Fibroblast of lung (primary cell): Measurements from ENCODE around the gene RANBP1. TPM values are rescaled to one million over a fixed set of nuclear protein-coding genes. Genes with fewer than 3 reads are reported as not detected.

Experiments
- DNase-seq, 2 donors: peaks; one replicate each; pipeline versions ENCODE4 v3.0.0 to v3.0.0-alpha.2; 2010; ENCODE audit warnings: low read depth in 2 of 2
- H2AFZ ChIP-seq: 2 replicates; pipeline ENCODE4 v1.5.1; 2012; ENCODE audit warnings: low read length, control low read depth, inconsistent platforms
- H3K27ac ChIP-seq: 2 replicates; pipeline ENCODE4 v1.5.1; 2011; ENCODE audit warnings: low read length, control low read depth; ENCODE audit not compliant: insufficient read depth
- H3K27me3 ChIP-seq: 2 replicates; pipeline ENCODE4 v1.5.1; 2011; ENCODE audit warnings: mild to moderate bottlenecking, low read length; ENCODE audit not compliant: control insufficient read depth, insufficient read depth
- H3K36me3 ChIP-seq: 2 replicates; pipeline ENCODE4 v1.5.1; 2011; ENCODE audit warnings: low read length; ENCODE audit not compliant: control insufficient read depth, insufficient read depth
- H3K4me1 ChIP-seq: 2 replicates; pipeline ENCODE4 v1.5.1; 2011; ENCODE audit warnings: low read length; ENCODE audit not compliant: control insufficient read depth, insufficient read depth; ENCODE audit errors: extremely low read depth
- H3K4me2 ChIP-seq: 2 replicates; pipeline ENCODE4 v1.5.1; 2011; ENCODE audit warnings: low read length, control low read depth; ENCODE audit not compliant: insufficient read depth; ENCODE audit errors: extremely low read depth
- H3K4me3 ChIP-seq, 4 experiments: fragments of 200-600 bp in 1 of 4; sonication (generic) in 1 of 4; replicated peaks in 1 of 4; 2 replicates each; pipeline ENCODE4 v1.5.1; 2011 to 2016; ENCODE audit warnings: low read length in 4 of 4, low read depth in 3 of 4, mild to moderate bottlenecking in 3 of 4, control low read depth in 2 of 4, inconsistent platforms in 1 of 4, mixed read lengths in 1 of 4; ENCODE audit not compliant: insufficient read depth in 1 of 4; ENCODE audit errors: control extremely low read depth in 1 of 4
- H3K79me2 ChIP-seq: 2 replicates; pipeline ENCODE4 v1.5.1; 2012; ENCODE audit warnings: mild to moderate bottlenecking, low read length, inconsistent platforms; ENCODE audit not compliant: control insufficient read depth, insufficient read depth
- H3K9ac ChIP-seq: 2 replicates; pipeline ENCODE4 v1.5.1; 2011; ENCODE audit warnings: mild to moderate bottlenecking, low read length, control low read depth; ENCODE audit not compliant: insufficient read depth
- H3K9me3 ChIP-seq: 2 replicates; pipeline ENCODE4 v1.5.1; 2012; ENCODE audit warnings: low read depth, low read length; ENCODE audit not compliant: control insufficient read depth, insufficient read depth
- H4K20me1 ChIP-seq: 2 replicates; pipeline ENCODE4 v1.5.1; 2011; ENCODE audit warnings: low read length; ENCODE audit not compliant: control insufficient read depth, insufficient read depth; ENCODE audit errors: extremely low read depth
- EZH2 ChIP-seq: IDR thresholded peaks from 2 replicates; pipeline ENCODE4 v1.5.1; 2012; ENCODE audit warnings: low read length, control low read depth, mild to moderate bottlenecking; ENCODE audit errors: missing control alignments
- polyA plus RNA-seq, 2 donors: library from polyadenylated mRNA; depleted of rRNA in 1 of 2; stranded (reverse) in 1 of 2; unstranded in 1 of 2; fragments of >200 nt; gene quantifications; 2 replicates each; pipeline ENCODE4 v1.2.1, GENCODE V29; 2011 to 2012; ENCODE audit warnings: missing spikeins in 1 of 2
- total RNA-seq: library from RNA; depleted of rRNA; stranded (reverse); fragments of >200 nt; gene quantifications from 2 replicates; pipeline ENCODE4 v1.2.1, GENCODE V29; 2014
- TF ChIP-seq, protein P1 (sequence below), 2 donors: IDR thresholded peaks in 1 of 2; conservative IDR thresholded peaks in 1 of 2; 1 replicate in 1 of 2; 2 replicates in 1 of 2; pipeline ENCODE4 v1.5.1; 2011 to 2012; ENCODE audit warnings: low read length in 2 of 2, control low read depth in 1 of 2, inconsistent platforms in 1 of 2, low read depth in 1 of 2, mild to moderate bottlenecking in 1 of 2

Gene RANBP1
- total and polyA plus RNA-seq, 2 donors (not counting 1 experiment from before 2014, with no cell fraction given): 88.5 to 178 TPM

GRCh38 chr22:20068640-20069039 is 47.3 kb upstream of the RANBP1 start:
- Histone ChIP-seq H3K4me3 (no peak overlapping the region), H3K9me3 (no peaks in the 10 kb centered on the region), H2AFZ (no peak overlapping the region), H3K79me2 (no peaks in the 10 kb centered on the region), H3K27ac (no peak overlapping the region), H3K9ac (no peak overlapping the region), H3K27me3 (no peaks in the 10 kb centered on the region), H4K20me1 (no peaks in the 10 kb centered on the region), H3K36me3 (no peaks in the 10 kb centered on the region), H3K4me1 (no peaks in the 10 kb centered on the region), H3K4me2 (no peak overlapping the region)
- TF ChIP-seq EZH2: no peak
- TF ChIP-seq, protein P1, sequence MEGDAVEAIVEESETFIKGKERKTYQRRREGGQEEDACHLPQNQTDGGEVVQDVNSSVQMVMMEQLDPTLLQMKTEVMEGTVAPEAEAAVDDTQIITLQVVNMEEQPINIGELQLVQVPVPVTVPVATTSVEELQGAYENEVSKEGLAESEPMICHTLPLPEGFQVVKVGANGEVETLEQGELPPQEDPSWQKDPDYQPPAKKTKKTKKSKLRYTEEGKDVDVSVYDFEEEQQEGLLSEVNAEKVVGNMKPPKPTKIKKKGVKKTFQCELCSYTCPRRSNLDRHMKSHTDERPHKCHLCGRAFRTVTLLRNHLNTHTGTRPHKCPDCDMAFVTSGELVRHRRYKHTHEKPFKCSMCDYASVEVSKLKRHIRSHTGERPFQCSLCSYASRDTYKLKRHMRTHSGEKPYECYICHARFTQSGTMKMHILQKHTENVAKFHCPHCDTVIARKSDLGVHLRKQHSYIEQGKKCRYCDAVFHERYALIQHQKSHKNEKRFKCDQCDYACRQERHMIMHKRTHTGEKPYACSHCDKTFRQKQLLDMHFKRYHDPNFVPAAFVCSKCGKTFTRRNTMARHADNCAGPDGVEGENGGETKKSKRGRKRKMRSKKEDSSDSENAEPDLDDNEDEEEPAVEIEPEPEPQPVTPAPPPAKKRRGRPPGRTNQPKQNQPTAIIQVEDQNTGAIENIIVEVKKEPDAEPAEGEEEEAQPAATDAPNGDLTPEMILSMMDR (conservative IDR thresholded peaks at IDR 0.05 in 1 of 2, IDR thresholded peaks at IDR 0.05 in 1 of 2; ENCODE audit: low read depth in 1 of 2, low read length in 2 of 2): no peak
- DNase-seq: no peak

DNA sequence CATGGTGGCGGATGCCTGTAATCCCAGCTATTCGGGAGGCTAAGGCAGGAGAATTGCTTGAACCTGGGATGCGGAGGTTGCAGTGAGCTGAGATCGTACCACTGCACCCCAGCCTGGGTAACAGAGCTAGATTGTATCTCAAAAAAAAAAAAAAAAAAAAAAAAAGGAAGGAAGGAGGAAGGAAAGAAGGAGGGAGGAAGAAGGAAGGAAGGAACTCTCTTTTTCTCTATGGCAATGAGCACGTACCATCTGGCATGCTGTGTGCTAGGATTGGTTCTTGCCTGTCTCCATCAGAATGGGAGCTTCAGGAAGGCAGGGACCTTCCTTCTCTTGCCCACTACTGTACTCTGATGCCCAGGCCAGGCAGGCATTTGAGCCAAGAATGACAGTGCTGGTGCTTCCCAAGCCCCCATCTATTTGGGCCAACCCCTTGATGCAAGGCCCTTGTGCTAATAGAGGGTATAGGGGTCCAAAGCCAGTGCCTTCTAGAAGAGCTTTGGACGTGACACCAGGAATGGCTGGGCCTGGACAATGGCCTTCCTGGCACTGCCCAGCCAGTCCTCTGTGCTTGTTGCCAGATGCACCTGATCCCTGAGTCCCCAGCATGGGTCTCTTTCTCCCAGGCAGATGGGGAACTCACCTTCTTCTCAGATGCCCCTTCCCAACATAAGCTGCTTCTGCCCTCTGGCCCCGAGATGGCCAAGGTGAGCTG is 46.4 kb upstream of the RANBP1 start:
- Histone ChIP-seq H3K9me3 (no peaks in the 10 kb centered on the region), H2AFZ (no peak overlapping the region), H3K79me2 (no peaks in the 10 kb centered on the region), H4K20me1 (no peaks in the 10 kb centered on the region), H3K36me3 (no peaks in the 10 kb centered on the region), H3K9ac (no peak overlapping the region), H3K27ac (no peak overlapping the region), H3K4me3 (no peak overlapping the region), H3K4me2 (no peak overlapping the region), H3K27me3 (no peaks in the 10 kb centered on the region), H3K4me1 (no peaks in the 10 kb centered on the region)
- TF ChIP-seq EZH2: no peak
- TF ChIP-seq, protein P1 (conservative IDR thresholded peaks at IDR 0.05 in 1 of 2, IDR thresholded peaks at IDR 0.05 in 1 of 2; ENCODE audit: low read depth in 1 of 2, low read length in 2 of 2): no peak
- no peak for DNase-seq

DNA sequence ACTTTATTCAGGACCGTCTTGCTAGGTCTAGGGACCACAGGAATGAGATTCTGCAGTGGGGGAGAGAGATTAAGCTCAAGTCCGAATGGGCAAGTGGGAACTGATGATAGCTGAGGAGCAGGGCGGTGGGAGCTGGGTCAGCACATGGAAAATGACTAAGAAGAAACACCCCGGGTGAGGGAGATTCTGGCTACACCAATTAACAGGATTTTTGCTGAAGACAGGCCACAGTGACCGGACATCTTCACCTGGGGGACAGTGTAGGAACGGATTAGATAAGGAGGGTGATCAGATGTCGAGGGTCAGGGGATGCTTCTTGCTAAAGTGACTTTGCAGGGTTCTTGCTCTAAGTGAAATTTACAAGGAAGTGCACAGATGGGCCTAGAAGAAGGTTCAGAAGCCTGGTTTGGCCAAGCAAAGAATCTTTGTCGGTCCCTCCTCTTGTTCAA is 44.4 kb upstream of the RANBP1 start:
- H3K27me3 ChIP-seq: no peaks in the 10 kb centered on the region
- no peak overlapping the region for H3K9ac ChIP-seq
- H3K79me2 ChIP-seq: no peaks in the 10 kb centered on the region
- no peak overlapping the region for H3K4me3 ChIP-seq
- no peak overlapping the region for H2AFZ ChIP-seq
- no peak for DNase-seq
- H3K36me3 ChIP-seq: no peaks in the 10 kb centered on the region
- no peak overlapping the region for H3K4me2 ChIP-seq
- H3K9me3 ChIP-seq: no peaks in the 10 kb centered on the region
- H4K20me1 ChIP-seq: no peaks in the 10 kb centered on the region
- TF ChIP-seq, protein P1 (conservative IDR thresholded peaks at IDR 0.05 in 1 of 2, IDR thresholded peaks at IDR 0.05 in 1 of 2; ENCODE audit: low read depth in 1 of 2, low read length in 2 of 2): no peak
- no peak for TF ChIP-seq EZH2
- H3K4me1 ChIP-seq: no peaks in the 10 kb centered on the region
- H3K27ac ChIP-seq: no peak overlapping the region
